ENCODE measurements around the gene ANKMY2.

The ANKMY2 gene

GRCh38 chr7:16657656-16658279, 12.2 kb upstream of the ANKMY2 start:
- TF ChIP-seq CTCF (IDR thresholded peaks at IDR 0.05; ENCODE audit: insufficient read depth, missing control alignments) = no peak
- FAIRE-seq (no peak), DNase-seq (ENCODE audit: insufficient read length, low spot score) (no peak)

GRCh38 chr7:16656141-16656540, 10.6 kb upstream of the ANKMY2 start:
- TF ChIP-seq CTCF (IDR thresholded peaks at IDR 0.05; ENCODE audit: insufficient read depth, missing control alignments) = no peak
- FAIRE-seq = no peak
- no peak for DNase-seq (ENCODE audit: insufficient read length, low spot score)

GRCh38 chr7:16655394-16655793, 9.8 kb upstream of the ANKMY2 start:
- DNase-seq (ENCODE audit: insufficient read length, low spot score) (no peak), FAIRE-seq (no peak)
- TF ChIP-seq CTCF (IDR thresholded peaks at IDR 0.05; ENCODE audit: insufficient read depth, missing control alignments) = no peak

GRCh38 chr7:16652888-16653287, 7.3 kb upstream of the ANKMY2 start:
- TF ChIP-seq CTCF (IDR thresholded peaks at IDR 0.05; ENCODE audit: insufficient read depth, missing control alignments) = no peak
- no peak for DNase-seq (ENCODE audit: insufficient read length, low spot score)
- no peak for FAIRE-seq

GRCh38 chr7:16652240-16652583, 6.7 kb upstream of the ANKMY2 start:
- FAIRE-seq = no peak
- no peak for TF ChIP-seq CTCF (IDR thresholded peaks at IDR 0.05; ENCODE audit: insufficient read depth, missing control alignments)

GRCh38 chr7:16651396-16652239, 6.1 kb upstream of the ANKMY2 start:
- FAIRE-seq = peak; percentile 82
- TF ChIP-seq CTCF (IDR thresholded peaks at IDR 0.05; ENCODE audit: insufficient read depth, missing control alignments) = no peak
- no peak for DNase-seq (ENCODE audit: insufficient read length, low spot score)

More at GRCh38 chr7:16652240-16652583, 6.7 kb upstream of the ANKMY2 start:
- DNase-seq (ENCODE audit: insufficient read length, low spot score) = no peak

- no peak for TF ChIP-seq CTCF (IDR thresholded peaks at IDR 0.05; ENCODE audit: insufficient read depth, missing control alignments)
- DNase-seq (ENCODE audit: insufficient read length, low spot score) = no peak
- FAIRE-seq = no peak
These were observed 4.7 kb upstream of the ANKMY2 start for GRCh38 chr7:16650266-16650665.

Data from D721Med (cell line).